Ishikawa (cell line): ENCODE data around the gene PTPRD.

Experiments used
- CEBPB ChIP-seq: IDR thresholded peaks from 2 replicates; pipeline ENCODE4 v1.6.1; 2012
- CREB1 ChIP-seq: IDR thresholded peaks from 2 replicates; pipeline ENCODE4 v1.6.1; 2012; ENCODE audit warnings: low read depth
- EGR1 ChIP-seq: IDR thresholded peaks from 2 replicates; pipeline ENCODE4 v1.6.1; 2012
- EP300 ChIP-seq: IDR thresholded peaks from 2 replicates; pipeline ENCODE4 v1.6.1; 2012; ENCODE audit warnings: borderline replicate concordance
- FOXM1 ChIP-seq: IDR thresholded peaks from 2 replicates; pipeline ENCODE4 v1.6.1; 2012; ENCODE audit warnings: low read depth, borderline replicate concordance
- NFIC ChIP-seq: IDR thresholded peaks from 2 replicates; pipeline ENCODE4 v1.6.1; 2012
- RAD21 ChIP-seq: IDR thresholded peaks from 2 replicates; pipeline ENCODE4 v1.6.1; 2012; ENCODE audit warnings: low read depth
- TAF1 ChIP-seq: IDR thresholded peaks from 2 replicates; pipeline ENCODE4 v1.6.1; 2012; ENCODE audit warnings: low read depth, mild to moderate bottlenecking
- TCF12 ChIP-seq: IDR thresholded peaks from 2 replicates; pipeline ENCODE4 v1.6.1; 2012; ENCODE audit warnings: low read depth
- TEAD4 ChIP-seq: IDR thresholded peaks from 2 replicates; pipeline ENCODE4 v1.6.1; 2012
- YY1 ChIP-seq: IDR thresholded peaks from 2 replicates; pipeline ENCODE4 v1.6.1; 2012; ENCODE audit warnings: low read depth
- ZBTB7A ChIP-seq: IDR thresholded peaks from 2 replicates; pipeline ENCODE4 v1.6.1; 2012; ENCODE audit warnings: low read depth
- TF ChIP-seq, protein P1 (sequence below): IDR thresholded peaks from 2 replicates; pipeline ENCODE4 v1.6.1; 2012; ENCODE audit warnings: low read depth, mild to moderate bottlenecking
- TF ChIP-seq, protein P2 (sequence below): IDR thresholded peaks from 2 replicates; pipeline ENCODE4 v1.6.1; 2012
- TF ChIP-seq, protein P3 (sequence below): IDR thresholded peaks from 2 replicates; pipeline ENCODE4 v1.6.1; 2012

The PTPRD gene

DNA sequence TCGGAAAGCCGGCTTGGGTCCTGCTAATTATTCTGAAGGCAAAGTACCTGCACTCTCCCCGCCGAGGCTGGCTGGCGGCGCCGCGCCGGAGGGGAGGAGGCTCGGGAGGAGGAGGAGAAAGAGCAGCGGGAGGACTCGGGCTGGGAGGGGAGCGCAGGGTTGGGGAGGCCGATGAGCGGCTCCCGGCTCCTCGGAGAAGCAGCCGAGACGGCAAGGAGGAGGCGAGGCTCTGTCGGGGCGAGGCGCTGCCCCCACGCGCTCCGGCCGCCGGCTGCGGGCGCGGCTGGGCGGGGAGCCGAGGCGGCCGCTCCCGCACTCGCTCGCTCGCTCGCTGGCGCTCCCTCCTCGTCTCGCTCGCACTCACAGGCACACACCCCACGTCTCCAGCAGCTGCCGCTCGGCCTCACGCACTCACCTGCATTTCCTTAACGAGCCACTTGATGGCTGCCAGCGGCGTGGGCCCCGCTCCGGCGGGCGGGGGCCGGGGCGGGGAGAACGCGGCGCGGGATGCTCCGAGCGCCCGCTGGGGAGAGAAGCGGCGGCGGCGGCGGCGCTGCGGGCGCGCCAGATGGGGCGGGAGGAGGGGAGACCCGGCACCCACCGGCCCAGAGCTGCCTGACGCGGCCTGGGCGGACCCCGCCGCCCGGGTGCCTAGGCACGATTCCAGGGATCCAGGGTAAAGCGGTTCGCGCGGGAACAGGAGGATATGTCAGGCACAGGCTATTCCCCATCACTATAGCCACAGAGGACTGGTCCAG lies at the start of gene PTPRD:
PTPRD (minus strand) TSS at position 362 of the 758 bp plus-strand sequence.
- TF ChIP-seq CEBPB (no peak), RAD21 (peak; percentile 12; the same call in 1 of the 2 replicates)

DNA sequence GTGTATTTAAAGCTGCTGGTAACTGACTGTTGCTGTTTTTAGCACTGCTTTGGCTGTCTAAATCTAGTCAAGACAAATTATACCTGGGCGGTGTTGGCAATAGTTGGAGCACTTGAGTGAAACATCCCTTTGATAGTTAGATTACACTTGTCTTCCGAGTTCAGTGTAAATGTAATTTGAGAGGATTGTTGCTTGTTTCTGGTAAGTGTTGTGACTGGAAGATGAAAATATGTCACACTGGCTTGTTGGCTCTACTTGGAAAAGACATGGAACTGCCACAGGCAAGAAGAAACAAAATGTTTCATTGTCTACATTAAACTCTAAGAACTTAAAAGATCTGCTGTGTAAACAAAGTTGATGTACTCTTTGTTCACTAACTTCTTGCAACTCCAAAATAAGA lies 49.2 kb upstream of the PTPRD start:
- TF ChIP-seq CREB1: no peak
- no peak for TF ChIP-seq TCF12
- TF ChIP-seq EP300: no peak
- TF ChIP-seq, protein P1, sequence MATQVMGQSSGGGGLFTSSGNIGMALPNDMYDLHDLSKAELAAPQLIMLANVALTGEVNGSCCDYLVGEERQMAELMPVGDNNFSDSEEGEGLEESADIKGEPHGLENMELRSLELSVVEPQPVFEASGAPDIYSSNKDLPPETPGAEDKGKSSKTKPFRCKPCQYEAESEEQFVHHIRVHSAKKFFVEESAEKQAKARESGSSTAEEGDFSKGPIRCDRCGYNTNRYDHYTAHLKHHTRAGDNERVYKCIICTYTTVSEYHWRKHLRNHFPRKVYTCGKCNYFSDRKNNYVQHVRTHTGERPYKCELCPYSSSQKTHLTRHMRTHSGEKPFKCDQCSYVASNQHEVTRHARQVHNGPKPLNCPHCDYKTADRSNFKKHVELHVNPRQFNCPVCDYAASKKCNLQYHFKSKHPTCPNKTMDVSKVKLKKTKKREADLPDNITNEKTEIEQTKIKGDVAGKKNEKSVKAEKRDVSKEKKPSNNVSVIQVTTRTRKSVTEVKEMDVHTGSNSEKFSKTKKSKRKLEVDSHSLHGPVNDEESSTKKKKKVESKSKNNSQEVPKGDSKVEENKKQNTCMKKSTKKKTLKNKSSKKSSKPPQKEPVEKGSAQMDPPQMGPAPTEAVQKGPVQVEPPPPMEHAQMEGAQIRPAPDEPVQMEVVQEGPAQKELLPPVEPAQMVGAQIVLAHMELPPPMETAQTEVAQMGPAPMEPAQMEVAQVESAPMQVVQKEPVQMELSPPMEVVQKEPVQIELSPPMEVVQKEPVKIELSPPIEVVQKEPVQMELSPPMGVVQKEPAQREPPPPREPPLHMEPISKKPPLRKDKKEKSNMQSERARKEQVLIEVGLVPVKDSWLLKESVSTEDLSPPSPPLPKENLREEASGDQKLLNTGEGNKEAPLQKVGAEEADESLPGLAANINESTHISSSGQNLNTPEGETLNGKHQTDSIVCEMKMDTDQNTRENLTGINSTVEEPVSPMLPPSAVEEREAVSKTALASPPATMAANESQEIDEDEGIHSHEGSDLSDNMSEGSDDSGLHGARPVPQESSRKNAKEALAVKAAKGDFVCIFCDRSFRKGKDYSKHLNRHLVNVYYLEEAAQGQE: no peak
- TF ChIP-seq, protein P2, sequence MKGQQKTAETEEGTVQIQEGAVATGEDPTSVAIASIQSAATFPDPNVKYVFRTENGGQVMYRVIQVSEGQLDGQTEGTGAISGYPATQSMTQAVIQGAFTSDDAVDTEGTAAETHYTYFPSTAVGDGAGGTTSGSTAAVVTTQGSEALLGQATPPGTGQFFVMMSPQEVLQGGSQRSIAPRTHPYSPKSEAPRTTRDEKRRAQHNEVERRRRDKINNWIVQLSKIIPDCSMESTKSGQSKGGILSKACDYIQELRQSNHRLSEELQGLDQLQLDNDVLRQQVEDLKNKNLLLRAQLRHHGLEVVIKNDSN: no peak
- TF ChIP-seq, protein P3, sequence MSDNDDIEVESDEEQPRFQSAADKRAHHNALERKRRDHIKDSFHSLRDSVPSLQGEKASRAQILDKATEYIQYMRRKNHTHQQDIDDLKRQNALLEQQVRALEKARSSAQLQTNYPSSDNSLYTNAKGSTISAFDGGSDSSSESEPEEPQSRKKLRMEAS: no peak

DNA sequence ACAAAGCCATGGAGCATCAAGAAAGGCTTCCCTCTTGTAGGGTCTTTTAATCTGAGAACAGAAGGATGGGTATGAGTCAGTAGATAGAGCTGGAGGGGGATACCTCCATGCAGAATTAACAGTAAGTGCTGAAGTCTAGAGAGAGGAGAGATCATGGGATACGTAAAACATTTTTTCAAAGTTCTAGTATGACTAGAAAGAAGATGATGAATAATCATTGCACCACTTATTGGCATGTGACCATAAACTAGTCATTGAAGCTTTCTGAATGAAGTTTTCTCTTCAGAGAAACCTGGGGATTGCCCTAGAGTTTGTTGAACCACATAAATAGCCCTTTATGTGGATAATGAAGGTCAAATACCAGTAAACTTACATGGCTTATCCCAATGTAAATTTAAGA lies 48.6 kb upstream of the PTPRD start:
- no peak for TF ChIP-seq CREB1
- TF ChIP-seq YY1: no peak
- TF ChIP-seq, protein P1: no peak
- no peak for TF ChIP-seq NFIC
- TF ChIP-seq TEAD4: no peak
- no peak for TF ChIP-seq ZBTB7A
- no peak for TF ChIP-seq TAF1
- TF ChIP-seq EP300: no peak
- no peak for TF ChIP-seq RAD21
- TF ChIP-seq CEBPB: no peak
- TF ChIP-seq, protein P2: no peak
- no peak for TF ChIP-seq TCF12
- TF ChIP-seq, protein P3: no peak
- TF ChIP-seq FOXM1: no peak

DNA sequence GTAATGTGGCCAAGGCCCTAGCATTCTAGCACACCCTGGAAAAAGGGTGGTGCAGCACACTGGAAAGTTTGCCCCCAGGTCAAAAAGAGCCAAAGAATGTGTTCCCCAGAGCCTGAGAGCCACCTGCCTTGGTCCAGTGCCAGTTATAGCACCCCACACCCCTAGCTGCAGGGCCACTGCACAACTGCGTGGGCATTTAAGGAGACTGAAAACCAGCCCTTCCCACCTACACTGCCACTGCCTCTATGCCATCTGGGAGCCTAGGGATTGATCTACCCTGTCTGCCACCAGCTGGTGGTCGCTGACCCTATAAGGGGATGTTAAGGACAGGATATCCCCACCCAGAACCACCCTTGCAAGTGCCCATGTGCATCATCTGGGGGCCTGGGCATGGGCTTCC lies 38.2 kb upstream of the PTPRD start:
- TF ChIP-seq RAD21 (no peak), EP300 (no peak), CREB1 (no peak), ZBTB7A (no peak)

DNA sequence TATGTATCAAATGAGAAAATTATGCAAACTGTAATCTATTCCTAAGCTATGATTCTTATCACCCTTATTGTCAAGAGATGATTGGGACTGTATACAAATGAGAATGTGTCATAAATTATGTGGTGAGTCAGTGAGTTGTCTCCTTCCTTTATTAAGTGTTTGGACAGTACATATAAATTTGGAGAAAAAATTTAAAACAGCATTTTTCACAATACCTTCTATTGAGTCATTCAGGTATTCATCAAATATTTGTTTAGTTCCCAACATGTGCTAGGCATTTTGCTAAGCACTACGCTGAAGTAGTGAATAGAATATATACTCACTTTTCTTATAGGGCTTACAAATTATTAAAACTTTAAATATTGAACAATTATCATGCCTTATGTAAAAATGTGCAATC lies 36.3 kb upstream of the PTPRD start:
- TF ChIP-seq NFIC: no peak
- TF ChIP-seq TAF1: no peak
- TF ChIP-seq EGR1: no peak

DNA sequence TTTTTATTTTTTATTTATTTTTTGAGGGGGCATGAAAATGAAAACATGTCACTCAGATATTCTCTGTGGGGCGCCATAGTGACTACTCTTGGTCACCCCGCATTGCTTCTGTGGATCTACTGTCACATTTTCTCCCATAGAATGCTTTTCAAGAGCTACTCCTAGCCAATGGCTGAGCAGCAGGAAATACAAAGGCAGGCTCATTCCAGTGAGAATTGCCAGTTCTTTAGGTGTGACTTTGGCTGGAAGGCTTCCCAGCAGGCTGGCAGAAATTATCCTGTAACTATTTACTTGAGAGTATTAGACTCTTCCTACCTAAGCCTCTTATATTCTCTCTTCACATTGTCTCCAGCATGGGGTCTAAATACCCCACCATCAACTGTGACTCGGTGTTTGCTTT lies 21.0 kb upstream of the PTPRD start:
- TF ChIP-seq, protein P2: no peak
- TF ChIP-seq EGR1: no peak
- TF ChIP-seq CREB1: no peak
- TF ChIP-seq TEAD4: no peak
- TF ChIP-seq, protein P3: no peak
